GM12878 (cell line): ENCODE data around the gene RANBP17. TPM values are rescaled to one million over a fixed set of nuclear protein-coding genes. Genes with fewer than 3 reads are reported as not detected.

Experiments used
- FOXM1 ChIP-seq: IDR thresholded peaks from 2 replicates; pipeline ENCODE4 v1.6.1; 2012; ENCODE audit warnings: low read depth, mild to moderate bottlenecking, inconsistent platforms, low read length, moderate library complexity
- GABPA ChIP-seq: IDR thresholded peaks from 2 replicates; pipeline ENCODE4 v1.6.1; 2014; ENCODE audit warnings: antibody characterized with exemption, low read depth, mild to moderate bottlenecking, inconsistent platforms
- HCFC1 ChIP-seq: fragments of 150-350 bp; IDR thresholded peaks from 2 replicates; pipeline ENCODE4 v1.6.1; 2014; ENCODE audit warnings: low read length
- HDAC6 ChIP-seq: fragments of 200-600 bp; sonication (generic); IDR thresholded peaks from one replicate; pipeline ENCODE4 v1.8.0; 2017; ENCODE audit warnings: antibody characterized with exemption; ENCODE audit not compliant: unreplicated experiment
- IKZF2 ChIP-seq, 2 experiments: fragments of 450-650 bp; IDR thresholded peaks; 2 replicates each; pipeline ENCODE4 v1.6.1; 2017; ENCODE audit warnings: mild to moderate bottlenecking in 2 of 2, moderate library complexity in 2 of 2
- WRNIP1 ChIP-seq: IDR thresholded peaks from 2 replicates; pipeline ENCODE4 v1.6.1; 2011; ENCODE audit warnings: low read depth, low read length, improper control_type of control experiment, borderline replicate concordance
- polyA plus RNA-seq, 11 experiments: library from polyadenylated mRNA; depleted of rRNA in 4 of 11; unstranded in 6 of 11; stranded (reverse) in 5 of 11; fragments of >200 nt; fragmentation: Nextera tagmentation in 4 of 11; fragmentation: Illumina TruSeq in 1 of 11; extraction: Ambion mirVana in 4 of 11; extraction: Trizol in 1 of 11; gene quantifications; 1 replicate in 1 of 11; 2 replicates in 10 of 11; pipeline versions ENCODE4 v1.2.1 to v1.2.3, GENCODE V29; 2011 to 2016; ENCODE audit warnings: inconsistent platforms in 2 of 11, missing spikeins in 2 of 11, low read depth in 1 of 11
- total RNA-seq, 4 experiments: library from RNA; depleted of rRNA in 3 of 4; stranded (reverse); fragments of >200 nt in 3 of 4; fragmentation: Illumina TruSeq in 1 of 4; extraction: Trizol in 1 of 4; gene quantifications; 2 replicates each; pipeline versions ENCODE4 v1.2.1 to v1.2.3, GENCODE V29; 2013 to 2021
- TF ChIP-seq, protein P1 (sequence below): fragments of 450-650 bp; conservative IDR thresholded peaks from 2 replicates; pipeline ENCODE4 v1.6.1; 2017; ENCODE audit warnings: mild to moderate bottlenecking, moderate library complexity
- TF ChIP-seq, protein P2 (sequence below): fragments of 150-350 bp; IDR thresholded peaks from 2 replicates; pipeline ENCODE4 v1.6.1; 2014; ENCODE audit warnings: mild to moderate bottlenecking, low read depth, low read length
- TF ChIP-seq, protein P3 (sequence below): IDR thresholded peaks from 2 replicates; pipeline ENCODE4 v1.6.1; 2012; ENCODE audit warnings: low read depth, low read length, improper control_type of control experiment

RANBP17 gene
- total and polyA plus RNA-seq, 10 of the 15 experiments (the other 5 are each of a cell fraction or from before 2014, with no cell fraction given): 0.10 TPM; not detected in 9

DNA sequence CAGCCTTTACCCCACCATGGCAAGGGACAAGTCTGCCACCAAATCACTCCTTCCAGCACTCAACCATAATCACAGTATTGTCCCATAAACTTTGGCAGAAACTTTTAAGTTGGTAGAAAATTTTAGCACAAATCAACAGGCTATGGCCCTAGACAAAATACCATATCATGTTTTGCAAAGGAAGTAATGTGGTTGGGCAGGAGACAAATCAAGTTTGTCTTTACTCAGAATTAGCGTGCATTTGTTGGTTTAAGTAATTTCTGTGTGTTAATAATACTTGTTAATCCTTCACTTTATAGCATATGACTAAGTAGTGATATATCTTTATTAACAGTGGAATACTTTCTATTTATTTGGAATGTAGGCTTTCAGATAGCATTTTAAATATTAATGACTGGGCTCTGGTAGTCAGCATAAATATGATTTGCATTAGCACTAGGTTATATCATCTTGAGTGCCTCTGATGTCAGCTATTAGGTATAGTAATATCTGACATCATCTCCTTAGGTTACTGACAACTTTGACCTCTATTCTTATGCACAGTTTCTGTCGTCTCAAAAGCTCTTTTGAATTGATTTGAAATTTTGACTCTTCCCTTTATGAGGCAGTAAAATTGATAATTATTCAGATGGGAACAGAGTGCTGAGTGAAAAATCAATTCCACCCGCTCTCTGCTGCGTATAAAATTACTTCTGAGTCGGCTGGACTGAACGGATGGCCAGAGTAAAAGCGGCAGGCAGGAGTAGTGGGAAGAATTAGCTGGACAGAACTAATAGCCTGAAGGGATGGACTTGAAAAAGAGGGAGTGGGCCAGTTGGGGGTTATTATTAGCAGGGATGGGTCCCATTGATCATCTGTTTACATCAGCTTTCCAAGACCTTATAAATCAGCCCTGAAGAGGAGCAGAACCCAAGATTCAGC, 407.1 kb downstream of the RANBP17 start (continued):
- TF ChIP-seq, protein P1, sequence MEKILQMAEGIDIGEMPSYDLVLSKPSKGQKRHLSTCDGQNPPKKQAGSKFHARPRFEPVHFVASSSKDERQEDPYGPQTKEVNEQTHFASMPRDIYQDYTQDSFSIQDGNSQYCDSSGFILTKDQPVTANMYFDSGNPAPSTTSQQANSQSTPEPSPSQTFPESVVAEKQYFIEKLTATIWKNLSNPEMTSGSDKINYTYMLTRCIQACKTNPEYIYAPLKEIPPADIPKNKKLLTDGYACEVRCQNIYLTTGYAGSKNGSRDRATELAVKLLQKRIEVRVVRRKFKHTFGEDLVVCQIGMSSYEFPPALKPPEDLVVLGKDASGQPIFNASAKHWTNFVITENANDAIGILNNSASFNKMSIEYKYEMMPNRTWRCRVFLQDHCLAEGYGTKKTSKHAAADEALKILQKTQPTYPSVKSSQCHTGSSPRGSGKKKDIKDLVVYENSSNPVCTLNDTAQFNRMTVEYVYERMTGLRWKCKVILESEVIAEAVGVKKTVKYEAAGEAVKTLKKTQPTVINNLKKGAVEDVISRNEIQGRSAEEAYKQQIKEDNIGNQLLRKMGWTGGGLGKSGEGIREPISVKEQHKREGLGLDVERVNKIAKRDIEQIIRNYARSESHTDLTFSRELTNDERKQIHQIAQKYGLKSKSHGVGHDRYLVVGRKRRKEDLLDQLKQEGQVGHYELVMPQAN: no peak
- TF ChIP-seq WRNIP1 (no peak), GABPA (no peak), FOXM1 (no peak), HCFC1 (no peak), HDAC6 (no peak), IKZF2 (IDR thresholded peaks at IDR 0.05) (no peak)
- TF ChIP-seq, protein P2, sequence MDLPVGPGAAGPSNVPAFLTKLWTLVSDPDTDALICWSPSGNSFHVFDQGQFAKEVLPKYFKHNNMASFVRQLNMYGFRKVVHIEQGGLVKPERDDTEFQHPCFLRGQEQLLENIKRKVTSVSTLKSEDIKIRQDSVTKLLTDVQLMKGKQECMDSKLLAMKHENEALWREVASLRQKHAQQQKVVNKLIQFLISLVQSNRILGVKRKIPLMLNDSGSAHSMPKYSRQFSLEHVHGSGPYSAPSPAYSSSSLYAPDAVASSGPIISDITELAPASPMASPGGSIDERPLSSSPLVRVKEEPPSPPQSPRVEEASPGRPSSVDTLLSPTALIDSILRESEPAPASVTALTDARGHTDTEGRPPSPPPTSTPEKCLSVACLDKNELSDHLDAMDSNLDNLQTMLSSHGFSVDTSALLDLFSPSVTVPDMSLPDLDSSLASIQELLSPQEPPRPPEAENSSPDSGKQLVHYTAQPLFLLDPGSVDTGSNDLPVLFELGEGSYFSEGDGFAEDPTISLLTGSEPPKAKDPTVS: no peak
- TF ChIP-seq, protein P3, sequence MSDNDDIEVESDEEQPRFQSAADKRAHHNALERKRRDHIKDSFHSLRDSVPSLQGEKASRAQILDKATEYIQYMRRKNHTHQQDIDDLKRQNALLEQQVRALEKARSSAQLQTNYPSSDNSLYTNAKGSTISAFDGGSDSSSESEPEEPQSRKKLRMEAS: no peak
